Measurements from ENCODE around the gene PDIA4. TPM values are rescaled to one million over a fixed set of nuclear protein-coding genes. Genes with fewer than 3 reads are reported as not detected.

Gene PDIA4
- total and polyA plus RNA-seq, 2 of the 8 experiments (the other 6 are each of a cell fraction or from before 2014, with no cell fraction given): 119 to 303 TPM

DNA sequence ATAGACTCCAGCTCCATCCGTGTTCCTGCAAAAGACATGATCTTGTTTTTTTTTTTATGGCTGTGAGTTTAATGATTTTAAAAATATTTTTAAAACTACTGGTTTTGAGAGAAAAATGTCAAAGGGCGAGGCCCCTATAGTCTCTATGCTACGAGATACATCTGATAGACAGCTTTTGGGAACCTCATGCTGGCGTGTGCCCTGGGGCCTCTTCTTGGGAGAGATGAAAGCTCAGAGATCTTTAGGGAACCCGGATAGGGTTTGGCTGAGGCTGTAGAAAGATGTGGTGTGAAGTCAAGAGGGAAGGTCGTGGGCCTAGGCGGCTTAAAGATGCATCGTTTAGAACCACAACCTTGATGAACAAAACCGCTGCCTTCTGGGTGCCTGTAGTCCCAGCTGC, 70.2 kb downstream of the PDIA4 start:
- no peaks in the 10 kb centered on the region; a peak in 1 of 8 replicates for H3K36me3 ChIP-seq (ENCODE audit: control insufficient read depth in 2 of 4, insufficient read depth in 4 of 4, low read length in 3 of 4)
- H2BK5ac ChIP-seq (ENCODE audit: low read depth, low read length): no peak overlapping the region
- DNase-seq (ENCODE audit: low read depth in 1 of 2, low spot score in 2 of 2) (no peak), FAIRE-seq (no peak)
- POLR2A ChIA-PET (ENCODE audit: partially characterized antibody): no interaction called here
- H3K4me1 ChIP-seq (replicated peaks in 1 of 4; ENCODE audit: control insufficient read depth in 3 of 4, insufficient read depth in 4 of 4, low read length in 3 of 4): no peaks in the 10 kb centered on the region; a peak in 1 of 7 replicates
- H4K8ac ChIP-seq (ENCODE audit: extremely low read depth, insufficient read depth, low read length): no peak overlapping the region
- H3K4me3 ChIP-seq (ENCODE audit: extremely low read depth in 1 of 4, insufficient read depth in 2 of 4, low read depth in 3 of 4, low read length in 4 of 4): no peak overlapping the region
- H3K27me3 ChIP-seq (replicated peaks in 1 of 4; ENCODE audit: control insufficient read depth in 3 of 4, extremely low read depth in 1 of 4, insufficient read depth in 3 of 4, low read length in 3 of 4): no peaks in the 10 kb centered on the region
- CTCF ChIA-PET (ENCODE audit: partially characterized antibody): interaction anchor here (0.6 to 1.1 kb wide), 7 partner anchors 12 to 662 kb away, joined by 3 to 5 read pairs (median 3); no protein-coding TSS in a partner anchor
- no peak overlapping the region for H3K23ac ChIP-seq (ENCODE audit: insufficient read length)
- no peak overlapping the region for H2BK15ac ChIP-seq (ENCODE audit: low read length)
- no peaks in the 10 kb centered on the region for H3K23me2 ChIP-seq (ENCODE audit: low read depth, low read length)
- no peak overlapping the region for H4K91ac ChIP-seq (replicated peaks; ENCODE audit: insufficient read length, low read length)
- H3K4me2 ChIP-seq (ENCODE audit: insufficient read depth in 1 of 2, low read depth in 2 of 2, low read length in 2 of 2): no peak overlapping the region
- H3K79me1 ChIP-seq (ENCODE audit: low read depth, low read length): no peaks in the 10 kb centered on the region
- no peaks in the 10 kb centered on the region for H4K20me1 ChIP-seq (replicated peaks in 1 of 2; ENCODE audit: control insufficient read depth in 1 of 2, insufficient read depth in 2 of 2, low read length in 2 of 2)
- no peak overlapping the region for H3K14ac ChIP-seq (ENCODE audit: insufficient read length)
- no peak overlapping the region for H3K56ac ChIP-seq (replicated peaks; ENCODE audit: insufficient read length, low read depth, low read length)
- H2BK20ac ChIP-seq (ENCODE audit: low read length): no peak overlapping the region
- H3K9ac ChIP-seq (replicated peaks in 1 of 4; ENCODE audit: extremely low read depth in 1 of 4, low read depth in 3 of 4, low read length in 3 of 4): no peak overlapping the region
- H3K27ac ChIP-seq (ENCODE audit: low read depth, low read length): no peak overlapping the region
- no peak overlapping the region for H3K4ac ChIP-seq (replicated peaks; ENCODE audit: insufficient read length, low read depth, low read length)
- H2AK5ac ChIP-seq (ENCODE audit: low read depth, low read length): no peak overlapping the region
- H2AFZ ChIP-seq (ENCODE audit: low read length): peak overlapping the region; percentile 32; the same call in 1 of the 2 replicates
- no peak overlapping the region for H2BK120ac ChIP-seq (replicated peaks; ENCODE audit: low read depth, low read length)
- H3K18ac ChIP-seq (ENCODE audit: extremely low read depth, low read length): no peak overlapping the region
- TF ChIP-seq KDM5A (IDR thresholded peaks at IDR 0.05; ENCODE audit: low read length) (no peak), EZH2 (IDR thresholded peaks at IDR 0.05; ENCODE audit: low read depth, low read length, severe bottlenecking) (no peak), PHF8 (conservative IDR thresholded peaks at IDR 0.05; ENCODE audit: low read depth, low read length) (no peak), SIX5 (IDR thresholded peaks at IDR 0.05; ENCODE audit: low read depth, low read length) (no peak), ATF3 (IDR thresholded peaks at IDR 0.05; ENCODE audit: insufficient read depth, low read depth, low read length) (no peak), POU5F1 (IDR thresholded peaks at IDR 0.05; ENCODE audit: low read depth, low read length) (no peak), KDM1A (IDR thresholded peaks at IDR 0.05; ENCODE audit: borderline replicate concordance, low read length) (no peak), TAF1 (IDR thresholded peaks at IDR 0.05; ENCODE audit: low read depth, low read length) (no peak)
- no peak overlapping the region for H2BK12ac ChIP-seq (ENCODE audit: low read depth, low read length)
- no peaks in the 10 kb centered on the region for H3K9me3 ChIP-seq (ENCODE audit: insufficient read depth in 2 of 2, low read depth in 1 of 2, low read length in 1 of 2)
- WGBS, 2 experiments (ENCODE audit: extremely low coverage in 1 of 2, insufficient coverage in 1 of 2, insufficient read length in 1 of 2, insufficient replicate concordance in 2 of 2, low coverage in 1 of 2, low lambda C conversion rate in 2 of 2, missing lambda C conversion rate in 1 of 2): 93% methylated on average over 9 of the region's 9 CpGs; no CpG with 5 or more reads in 1 of the 2 experiments
- no peak overlapping the region for H4K5ac ChIP-seq (ENCODE audit: insufficient read length, low read depth, low read length)
- no peaks in the 10 kb centered on the region for H3K79me2 ChIP-seq (ENCODE audit: control insufficient read depth in 1 of 2, insufficient read depth in 2 of 2, low read length in 2 of 2)
